GM23338 (cell line): ENCODE data around the gene THYN1. TPM values are rescaled to one million over a fixed set of nuclear protein-coding genes. Genes with fewer than 3 reads are reported as not detected.

Source experiments
- ATAC-seq: fragments of 200-7000 bp; cut with Tn5 transposase; 3 replicates; pipeline ENCODE4 v1.9.1; 2020
- DNase-seq: peaks from one replicate; pipeline ENCODE4 v3.0.0-alpha.2; 2015; ENCODE audit warnings: low spot score
- H2AFZ ChIP-seq: fragments of 200-600 bp; sonication (generic); 2 replicates; pipeline ENCODE4 v1.8.0; 2016; ENCODE audit warnings: antibody characterized with exemption, mild to moderate bottlenecking, moderate library complexity
- H3F3A ChIP-seq: fragments of 200-600 bp; sonication (generic); replicated peaks from 2 replicates; pipeline ENCODE4 v1.8.0; 2017; ENCODE audit warnings: antibody characterized with exemption, mixed run types, low read depth
- H3K27ac ChIP-seq: fragments of 200-600 bp; sonication (generic); 2 replicates; pipeline ENCODE4 v1.6.1; 2016; ENCODE audit warnings: low read depth
- H3K27me3 ChIP-seq: fragments of 200-600 bp; sonication (generic); 2 replicates; pipeline ENCODE4 v1.8.0; 2016; ENCODE audit warnings: mild to moderate bottlenecking, mixed run types, moderate library complexity; ENCODE audit not compliant: insufficient read depth
- H3K36me3 ChIP-seq: fragments of 200-600 bp; sonication (generic); 2 replicates; pipeline ENCODE4 v1.8.0; 2016; ENCODE audit warnings: mild to moderate bottlenecking; ENCODE audit not compliant: insufficient read depth
- H3K4me1 ChIP-seq: fragments of 200-600 bp; sonication (generic); 2 replicates; pipeline ENCODE4 v1.8.0; 2016; ENCODE audit warnings: mild to moderate bottlenecking, moderate library complexity; ENCODE audit not compliant: insufficient read depth
- H3K4me2 ChIP-seq: fragments of 200-600 bp; sonication (generic); 2 replicates; pipeline ENCODE4 v1.7.1; 2017; ENCODE audit warnings: mixed run types
- H3K4me3 ChIP-seq: fragments of 200-600 bp; sonication (generic); 2 replicates; pipeline ENCODE4 v1.6.1; 2016; ENCODE audit warnings: mixed run types
- H3K79me2 ChIP-seq: fragments of 200-600 bp; sonication (generic); replicated peaks from 2 replicates; pipeline ENCODE4 v1.8.0; 2017; ENCODE audit warnings: mild to moderate bottlenecking; ENCODE audit not compliant: insufficient read depth
- H3K9me2 ChIP-seq: fragments of 200-600 bp; sonication (generic); 2 replicates; pipeline ENCODE4 v1.8.0; 2017; ENCODE audit not compliant: insufficient read depth
- H4K20me1 ChIP-seq: fragments of 200-600 bp; sonication (generic); replicated peaks from 2 replicates; pipeline ENCODE4 v1.8.0; 2017; ENCODE audit warnings: mild to moderate bottlenecking; ENCODE audit not compliant: insufficient read depth
- H3K27ac Mint-ChIP-seq: 2 replicates; pipeline ENCODE4 v1.8.0; 2020; ENCODE audit warnings: inconsistent platforms, mild to moderate bottlenecking, moderate library complexity, mixed read lengths
- H3K27me3 Mint-ChIP-seq: 3 replicates; pipeline ENCODE4 v1.8.0; 2022; ENCODE audit warnings: low read depth, mild to moderate bottlenecking, moderate library complexity, mixed read lengths, inconsistent platforms; ENCODE audit not compliant: insufficient read depth, poor library complexity
- H3K36me3 Mint-ChIP-seq: 3 replicates; pipeline ENCODE4 v1.8.0; 2021; ENCODE audit warnings: low read depth, mild to moderate bottlenecking, inconsistent platforms, moderate library complexity, mixed read lengths
- H3K4me1 Mint-ChIP-seq: 3 replicates; pipeline ENCODE4 v1.8.0; 2020; ENCODE audit warnings: mild to moderate bottlenecking, inconsistent platforms, mixed read lengths
- H3K4me3 Mint-ChIP-seq: 3 replicates; pipeline ENCODE4 v1.8.0; 2021; ENCODE audit warnings: moderate library complexity, mild to moderate bottlenecking, inconsistent platforms, mixed read lengths
- H3K9me3 Mint-ChIP-seq: 3 replicates; pipeline ENCODE4 v1.8.0; 2020; ENCODE audit warnings: moderate library complexity, mild to moderate bottlenecking, inconsistent platforms, mixed read lengths
- CREB1 ChIP-seq: fragments of 250-450 bp; sonication (Bioruptor Pico); IDR thresholded peaks from 2 replicates; pipeline ENCODE4 v1.5.0; 2020; ENCODE audit warnings: low read depth, mild to moderate bottlenecking, moderate library complexity
- CTCF ChIP-seq, 2 experiments: fragments of 200-600 bp in 1 of 2; sonication (generic) in 1 of 2; conservative IDR thresholded peaks; 2 replicates each; pipeline versions ENCODE4 v1.5.1 to v1.6.1; 2016 to 2017; ENCODE audit warnings: antibody characterized with exemption in 2 of 2, low read depth in 2 of 2, mild to moderate bottlenecking in 2 of 2, moderate library complexity in 1 of 2
- ETS1 ChIP-seq: IDR thresholded peaks from 2 replicates; pipeline ENCODE4 v1.6.1; 2016; ENCODE audit warnings: antibody characterized with exemption
- EZH2 ChIP-seq: fragments of 200-600 bp; sonication (generic); IDR thresholded peaks from one replicate; pipeline ENCODE4 v1.8.0; 2017; ENCODE audit warnings: antibody characterized with exemption, mild to moderate bottlenecking, low read depth; ENCODE audit not compliant: unreplicated experiment
- JUNB ChIP-seq: IDR thresholded peaks from one replicate; pipeline ENCODE4 v1.6.1; 2016; ENCODE audit warnings: antibody characterized with exemption; ENCODE audit not compliant: unreplicated experiment
- NANOG ChIP-seq: IDR thresholded peaks from 2 replicates; pipeline ENCODE4 v1.6.1; 2016; ENCODE audit warnings: antibody characterized with exemption, borderline replicate concordance
- POLR2AphosphoS5 ChIP-seq: IDR thresholded peaks from 2 replicates; pipeline ENCODE4 v1.6.1; 2016; ENCODE audit warnings: antibody characterized with exemption, low read depth
- STAT1 ChIP-seq: IDR thresholded peaks from one replicate; pipeline ENCODE4 v1.6.1; 2016; ENCODE audit warnings: antibody characterized with exemption; ENCODE audit not compliant: unreplicated experiment
- ZNF114 ChIP-seq: fragments of 250-450 bp; sonication (Bioruptor Pico); IDR thresholded peaks from 2 replicates; pipeline ENCODE4 v1.5.0; 2020; ENCODE audit warnings: mild to moderate bottlenecking, moderate library complexity
- ZNF331 ChIP-seq: fragments of 250-450 bp; sonication (Bioruptor Pico); IDR thresholded peaks from 2 replicates; pipeline ENCODE4 v1.5.0; 2020; ENCODE audit warnings: low read depth, mild to moderate bottlenecking, moderate library complexity
- polyA plus RNA-seq: library from polyadenylated mRNA; unstranded; fragments of >200 nt; fragmentation: Nextera tagmentation; extraction: Ambion mirVana; gene quantifications from 2 replicates; pipeline ENCODE4 v1.2.1, GENCODE V29; 2016
- total RNA-seq: library from RNA; depleted of rRNA; stranded (reverse); fragments of >200 nt; shearing (Covaris generic); gene quantifications from 2 replicates; pipeline ENCODE4 v1.2.3, GENCODE V29; 2014
- TF ChIP-seq, protein P1 (sequence below): IDR thresholded peaks from one replicate; pipeline ENCODE4 v1.6.1; 2018; ENCODE audit warnings: antibody characterized with exemption; ENCODE audit not compliant: unreplicated experiment
- TF ChIP-seq, protein P2 (sequence below): fragments of 250-450 bp; sonication (Bioruptor Pico); IDR thresholded peaks from 2 replicates; pipeline ENCODE4 v1.5.0; 2020; ENCODE audit warnings: mild to moderate bottlenecking, moderate library complexity

The THYN1 gene
- total and polyA plus RNA-seq, 2 experiments from 2014 or later, result 116 to 216 TPM

DNA sequence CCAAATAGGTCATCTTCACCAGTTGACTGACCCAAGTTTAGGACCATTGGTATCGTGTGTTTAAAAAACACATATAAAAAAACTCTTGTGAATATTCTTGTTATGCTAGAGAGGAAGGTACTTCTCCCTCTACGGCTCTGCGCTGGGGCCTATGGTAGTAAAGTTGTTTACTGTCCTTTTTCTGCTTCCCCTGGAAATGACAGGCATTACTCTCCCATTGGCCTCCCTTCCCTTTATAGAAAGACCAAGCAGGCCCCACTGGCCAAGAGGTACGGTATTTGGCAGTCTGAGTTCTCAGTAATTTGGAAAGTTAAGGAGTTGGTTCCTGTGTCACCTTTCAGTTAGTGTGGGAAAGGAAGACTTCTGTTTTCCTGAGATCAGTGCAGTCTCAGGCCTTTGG is 6.5 kb downstream of the THYN1 start (continued):
- TF ChIP-seq, protein P1, sequence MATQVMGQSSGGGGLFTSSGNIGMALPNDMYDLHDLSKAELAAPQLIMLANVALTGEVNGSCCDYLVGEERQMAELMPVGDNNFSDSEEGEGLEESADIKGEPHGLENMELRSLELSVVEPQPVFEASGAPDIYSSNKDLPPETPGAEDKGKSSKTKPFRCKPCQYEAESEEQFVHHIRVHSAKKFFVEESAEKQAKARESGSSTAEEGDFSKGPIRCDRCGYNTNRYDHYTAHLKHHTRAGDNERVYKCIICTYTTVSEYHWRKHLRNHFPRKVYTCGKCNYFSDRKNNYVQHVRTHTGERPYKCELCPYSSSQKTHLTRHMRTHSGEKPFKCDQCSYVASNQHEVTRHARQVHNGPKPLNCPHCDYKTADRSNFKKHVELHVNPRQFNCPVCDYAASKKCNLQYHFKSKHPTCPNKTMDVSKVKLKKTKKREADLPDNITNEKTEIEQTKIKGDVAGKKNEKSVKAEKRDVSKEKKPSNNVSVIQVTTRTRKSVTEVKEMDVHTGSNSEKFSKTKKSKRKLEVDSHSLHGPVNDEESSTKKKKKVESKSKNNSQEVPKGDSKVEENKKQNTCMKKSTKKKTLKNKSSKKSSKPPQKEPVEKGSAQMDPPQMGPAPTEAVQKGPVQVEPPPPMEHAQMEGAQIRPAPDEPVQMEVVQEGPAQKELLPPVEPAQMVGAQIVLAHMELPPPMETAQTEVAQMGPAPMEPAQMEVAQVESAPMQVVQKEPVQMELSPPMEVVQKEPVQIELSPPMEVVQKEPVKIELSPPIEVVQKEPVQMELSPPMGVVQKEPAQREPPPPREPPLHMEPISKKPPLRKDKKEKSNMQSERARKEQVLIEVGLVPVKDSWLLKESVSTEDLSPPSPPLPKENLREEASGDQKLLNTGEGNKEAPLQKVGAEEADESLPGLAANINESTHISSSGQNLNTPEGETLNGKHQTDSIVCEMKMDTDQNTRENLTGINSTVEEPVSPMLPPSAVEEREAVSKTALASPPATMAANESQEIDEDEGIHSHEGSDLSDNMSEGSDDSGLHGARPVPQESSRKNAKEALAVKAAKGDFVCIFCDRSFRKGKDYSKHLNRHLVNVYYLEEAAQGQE, result no peak
- TF ChIP-seq CTCF (conservative IDR thresholded peaks at IDR 0.05; ENCODE audit: low read depth in 2 of 2), result no peak
- no peak for TF ChIP-seq NANOG
- no peak for TF ChIP-seq EZH2
- TF ChIP-seq JUNB, result no peak
- no peak for TF ChIP-seq ZNF331 (CRISPR knock-in tag)

DNA sequence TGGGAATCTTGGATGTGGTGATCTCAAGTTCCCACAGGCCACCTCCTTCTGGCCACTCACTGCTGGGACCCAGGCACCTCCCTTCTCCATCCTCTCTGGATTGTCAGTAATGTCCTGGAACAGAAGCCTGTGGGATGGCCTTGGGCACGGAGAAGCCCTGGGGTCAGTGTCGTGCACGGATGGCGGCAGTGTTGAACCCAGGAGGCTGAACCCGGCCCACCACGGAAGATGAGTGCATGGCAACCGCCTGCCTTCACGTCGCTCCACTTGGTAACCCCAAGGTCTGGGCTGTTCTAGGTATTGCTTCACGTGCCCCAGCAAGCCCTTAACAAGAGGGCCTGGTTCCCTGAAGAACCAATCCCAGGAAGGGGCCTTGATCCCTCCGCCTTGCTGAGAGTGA is 7.1 kb downstream of the THYN1 start:
- no peak overlapping the region for H3K4me3 Mint-ChIP-seq
- no peaks in the 10 kb centered on the region for H4K20me1 ChIP-seq
- DNase-seq (no peak), ATAC-seq (no peak)
- no peaks in the 10 kb centered on the region for H3K27me3 Mint-ChIP-seq
- no peak overlapping the region for H3K4me2 ChIP-seq
- no peak overlapping the region for H3K4me3 ChIP-seq
- H3K79me2 ChIP-seq, result no peaks in the 10 kb centered on the region
- no peak overlapping the region for H3K27ac Mint-ChIP-seq
- H3K9me2 ChIP-seq, result no peaks in the 10 kb centered on the region
- no peaks in the 10 kb centered on the region for H3K4me1 ChIP-seq
- H3K27ac ChIP-seq, result no peak overlapping the region
- peaks cover 49% of the 10 kb centered on the region for H3K36me3 Mint-ChIP-seq
- H3F3A ChIP-seq, result no peaks in the 10 kb centered on the region
- no peaks in the 10 kb centered on the region for H3K27me3 ChIP-seq
- no peak overlapping the region for H2AFZ ChIP-seq
- H3K36me3 ChIP-seq, result peaks cover 26% of the 10 kb centered on the region
- no peaks in the 10 kb centered on the region for H3K9me3 Mint-ChIP-seq
- H3K4me1 Mint-ChIP-seq, result peaks cover 9% of the 10 kb centered on the region; the same call in 2 of the 3 replicates
- no peak for TF ChIP-seq POLR2AphosphoS5
- TF ChIP-seq EZH2, result no peak
- TF ChIP-seq, protein P2, sequence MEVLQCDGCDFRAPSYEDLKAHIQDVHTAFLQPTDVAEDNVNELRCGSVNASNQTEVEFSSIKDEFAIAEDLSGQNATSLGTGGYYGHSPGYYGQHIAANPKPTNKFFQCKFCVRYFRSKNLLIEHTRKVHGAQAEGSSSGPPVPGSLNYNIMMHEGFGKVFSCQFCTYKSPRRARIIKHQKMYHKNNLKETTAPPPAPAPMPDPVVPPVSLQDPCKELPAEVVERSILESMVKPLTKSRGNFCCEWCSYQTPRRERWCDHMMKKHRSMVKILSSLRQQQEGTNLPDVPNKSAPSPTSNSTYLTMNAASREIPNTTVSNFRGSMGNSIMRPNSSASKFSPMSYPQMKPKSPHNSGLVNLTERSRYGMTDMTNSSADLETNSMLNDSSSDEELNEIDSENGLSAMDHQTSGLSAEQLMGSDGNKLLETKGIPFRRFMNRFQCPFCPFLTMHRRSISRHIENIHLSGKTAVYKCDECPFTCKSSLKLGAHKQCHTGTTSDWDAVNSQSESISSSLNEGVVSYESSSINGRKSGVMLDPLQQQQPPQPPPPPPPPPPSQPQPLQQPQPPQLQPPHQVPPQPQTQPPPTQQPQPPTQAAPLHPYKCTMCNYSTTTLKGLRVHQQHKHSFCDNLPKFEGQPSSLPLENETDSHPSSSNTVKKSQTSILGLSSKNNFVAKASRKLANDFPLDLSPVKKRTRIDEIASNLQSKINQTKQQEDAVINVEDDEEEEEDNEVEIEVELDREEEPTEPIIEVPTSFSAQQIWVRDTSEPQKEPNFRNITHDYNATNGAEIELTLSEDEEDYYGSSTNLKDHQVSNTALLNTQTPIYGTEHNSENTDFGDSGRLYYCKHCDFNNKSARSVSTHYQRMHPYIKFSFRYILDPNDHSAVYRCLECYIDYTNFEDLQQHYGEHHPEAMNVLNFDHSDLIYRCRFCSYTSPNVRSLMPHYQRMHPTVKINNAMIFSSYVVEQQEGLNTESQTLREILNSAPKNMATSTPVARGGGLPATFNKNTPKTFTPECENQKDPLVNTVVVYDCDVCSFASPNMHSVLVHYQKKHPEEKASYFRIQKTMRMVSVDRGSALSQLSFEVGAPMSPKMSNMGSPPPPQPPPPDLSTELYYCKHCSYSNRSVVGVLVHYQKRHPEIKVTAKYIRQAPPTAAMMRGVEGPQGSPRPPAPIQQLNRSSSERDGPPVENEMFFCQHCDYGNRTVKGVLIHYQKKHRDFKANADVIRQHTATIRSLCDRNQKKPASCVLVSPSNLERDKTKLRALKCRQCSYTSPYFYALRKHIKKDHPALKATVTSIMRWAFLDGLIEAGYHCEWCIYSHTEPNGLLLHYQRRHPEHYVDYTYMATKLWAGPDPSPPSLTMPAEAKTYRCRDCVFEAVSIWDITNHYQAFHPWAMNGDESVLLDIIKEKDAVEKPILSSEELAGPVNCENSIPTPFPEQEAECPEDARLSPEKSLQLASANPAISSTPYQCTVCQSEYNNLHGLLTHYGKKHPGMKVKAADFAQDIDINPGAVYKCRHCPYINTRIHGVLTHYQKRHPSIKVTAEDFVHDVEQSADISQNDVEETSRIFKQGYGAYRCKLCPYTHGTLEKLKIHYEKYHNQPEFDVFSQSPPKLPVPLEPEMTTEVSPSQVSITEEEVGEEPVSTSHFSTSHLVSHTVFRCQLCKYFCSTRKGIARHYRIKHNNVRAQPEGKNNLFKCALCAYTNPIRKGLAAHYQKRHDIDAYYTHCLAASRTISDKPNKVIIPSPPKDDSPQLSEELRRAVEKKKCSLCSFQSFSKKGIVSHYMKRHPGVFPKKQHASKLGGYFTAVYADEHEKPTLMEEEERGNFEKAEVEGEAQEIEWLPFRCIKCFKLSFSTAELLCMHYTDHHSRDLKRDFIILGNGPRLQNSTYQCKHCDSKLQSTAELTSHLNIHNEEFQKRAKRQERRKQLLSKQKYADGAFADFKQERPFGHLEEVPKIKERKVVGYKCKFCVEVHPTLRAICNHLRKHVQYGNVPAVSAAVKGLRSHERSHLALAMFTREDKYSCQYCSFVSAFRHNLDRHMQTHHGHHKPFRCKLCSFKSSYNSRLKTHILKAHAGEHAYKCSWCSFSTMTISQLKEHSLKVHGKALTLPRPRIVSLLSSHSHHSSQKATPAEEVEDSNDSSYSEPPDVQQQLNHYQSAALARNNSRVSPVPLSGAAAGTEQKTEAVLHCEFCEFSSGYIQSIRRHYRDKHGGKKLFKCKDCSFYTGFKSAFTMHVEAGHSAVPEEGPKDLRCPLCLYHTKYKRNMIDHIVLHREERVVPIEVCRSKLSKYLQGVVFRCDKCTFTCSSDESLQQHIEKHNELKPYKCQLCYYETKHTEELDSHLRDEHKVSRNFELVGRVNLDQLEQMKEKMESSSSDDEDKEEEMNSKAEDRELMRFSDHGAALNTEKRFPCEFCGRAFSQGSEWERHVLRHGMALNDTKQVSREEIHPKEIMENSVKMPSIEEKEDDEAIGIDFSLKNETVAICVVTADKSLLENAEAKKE, result no peak
- TF ChIP-seq ETS1, result no peak
- no peak for TF ChIP-seq ZNF114
- TF ChIP-seq STAT1, result no peak
- TF ChIP-seq JUNB, result no peak
- no peak for TF ChIP-seq CREB1 (CRISPR knock-in tag)
